HG03342 (cell line): Measurements from ENCODE around the gene HOXA10.

Experiments
- ATAC-seq: cut with Tn5 transposase; IDR thresholded peaks from one replicate; pipeline ENCODE4 v1.9.1; 2021; ENCODE audit warnings: mild to moderate bottlenecking, moderate library complexity; ENCODE audit not compliant: unreplicated experiment

The HOXA10 gene

DNA sequence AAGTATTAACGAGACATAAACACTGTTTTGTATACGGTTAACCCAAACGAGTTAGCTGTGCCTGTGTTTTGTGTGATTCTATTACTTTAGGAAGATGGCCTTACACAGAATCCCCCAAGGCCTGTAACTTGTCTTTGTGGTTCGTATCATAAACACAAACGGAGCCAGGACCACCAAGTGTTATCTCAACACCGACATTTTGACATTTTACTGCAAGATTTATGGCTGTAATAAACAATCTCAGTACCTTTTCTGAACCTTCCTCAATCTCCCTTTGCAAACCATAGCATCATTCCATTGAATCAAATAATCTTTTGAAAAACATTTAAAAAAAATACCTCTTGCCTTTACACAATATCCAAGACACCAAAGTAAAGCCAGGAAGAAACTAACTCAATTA, 41.1 kb downstream of the HOXA10 start:
- no peak for ATAC-seq

DNA sequence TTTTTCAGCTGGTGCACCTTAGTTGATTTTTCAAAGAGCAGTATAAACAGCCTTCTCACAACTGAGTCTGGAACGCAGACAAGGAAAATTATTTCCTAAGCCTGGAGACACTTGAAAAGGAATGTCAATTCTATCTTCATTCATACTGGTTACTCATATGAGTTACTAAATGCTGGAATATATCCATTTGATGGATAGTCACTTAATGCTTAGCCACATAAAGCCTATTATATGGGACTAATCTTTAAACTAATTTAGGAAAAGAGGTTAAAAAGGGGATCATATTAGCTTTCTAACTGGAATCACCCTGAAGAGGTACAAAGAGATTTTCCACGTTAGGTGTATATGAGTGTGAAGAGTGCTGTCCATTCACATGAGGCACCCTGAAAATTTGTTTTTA, 41.9 kb downstream of the HOXA10 start:
- no peak for ATAC-seq

DNA sequence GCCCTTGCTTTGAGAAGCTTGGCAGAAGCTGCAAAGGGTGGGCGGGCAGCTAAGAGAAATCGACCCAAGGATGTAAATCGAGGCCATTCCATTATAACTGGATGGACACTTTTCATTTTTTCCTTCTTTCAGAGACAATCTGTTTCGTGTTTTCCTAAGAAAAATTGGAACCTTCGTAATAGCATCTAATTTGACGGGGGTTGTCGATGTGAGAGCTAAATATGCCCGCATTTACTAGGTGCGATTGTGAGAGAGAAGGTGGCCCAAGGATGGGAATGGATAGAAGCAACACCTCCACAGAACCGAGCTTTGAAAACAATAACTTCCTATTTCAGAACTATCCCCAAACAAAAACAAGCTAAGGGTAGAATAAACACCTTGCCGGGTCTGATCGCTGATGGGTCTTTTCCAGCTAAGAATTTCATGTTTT, 42.7 kb downstream of the HOXA10 start:
- ATAC-seq = no peak

DNA sequence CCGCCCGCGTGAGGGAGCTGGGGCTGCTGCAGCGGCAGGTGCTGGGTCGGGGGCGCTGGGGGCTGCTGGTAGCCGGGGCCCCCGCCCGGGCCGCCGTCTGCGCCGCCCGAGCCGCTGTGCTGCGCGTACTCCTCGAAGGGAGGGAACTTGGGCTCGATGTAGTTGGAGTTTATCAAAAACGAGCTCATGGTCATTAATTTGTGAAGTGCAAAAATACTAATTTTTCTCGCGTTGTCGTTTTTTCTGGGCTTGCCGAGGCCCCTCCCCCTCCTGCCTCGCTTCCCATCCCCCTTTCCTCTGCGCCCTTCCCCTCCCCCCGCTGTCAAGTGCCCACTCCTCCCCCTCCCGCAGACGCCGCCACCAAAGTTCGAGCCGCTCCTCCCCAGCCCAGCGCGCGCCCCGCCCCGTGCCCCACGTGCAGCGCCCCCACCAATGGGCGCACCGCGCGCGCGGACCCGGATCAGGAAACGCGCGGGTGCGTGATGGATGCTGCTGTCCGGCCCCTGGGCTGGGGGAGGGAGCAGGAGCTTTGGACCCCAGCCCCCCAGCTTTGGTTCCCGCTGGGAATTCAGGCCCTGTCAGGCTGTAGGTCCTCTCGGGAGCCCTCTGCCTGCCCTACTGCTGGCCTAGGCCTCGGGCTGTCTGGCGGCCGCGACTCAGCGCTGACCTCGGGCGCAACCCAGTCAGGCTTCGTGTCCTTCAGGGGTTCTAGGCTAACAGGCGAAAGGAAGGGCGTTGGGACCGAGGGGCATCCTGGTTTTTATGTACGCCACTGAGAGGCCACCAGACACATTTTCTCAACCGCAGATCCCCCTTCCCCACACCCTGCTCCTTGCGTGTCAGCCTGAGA, 43.4 kb downstream of the HOXA10 start, which contains the start of gene HOXA4:
Gene HOXA4 (minus strand): TSS at position 218 of the 850 bp plus-strand sequence. CDS start 24 bp downstream, at position 194.
- peak; percentile 84 for ATAC-seq

DNA sequence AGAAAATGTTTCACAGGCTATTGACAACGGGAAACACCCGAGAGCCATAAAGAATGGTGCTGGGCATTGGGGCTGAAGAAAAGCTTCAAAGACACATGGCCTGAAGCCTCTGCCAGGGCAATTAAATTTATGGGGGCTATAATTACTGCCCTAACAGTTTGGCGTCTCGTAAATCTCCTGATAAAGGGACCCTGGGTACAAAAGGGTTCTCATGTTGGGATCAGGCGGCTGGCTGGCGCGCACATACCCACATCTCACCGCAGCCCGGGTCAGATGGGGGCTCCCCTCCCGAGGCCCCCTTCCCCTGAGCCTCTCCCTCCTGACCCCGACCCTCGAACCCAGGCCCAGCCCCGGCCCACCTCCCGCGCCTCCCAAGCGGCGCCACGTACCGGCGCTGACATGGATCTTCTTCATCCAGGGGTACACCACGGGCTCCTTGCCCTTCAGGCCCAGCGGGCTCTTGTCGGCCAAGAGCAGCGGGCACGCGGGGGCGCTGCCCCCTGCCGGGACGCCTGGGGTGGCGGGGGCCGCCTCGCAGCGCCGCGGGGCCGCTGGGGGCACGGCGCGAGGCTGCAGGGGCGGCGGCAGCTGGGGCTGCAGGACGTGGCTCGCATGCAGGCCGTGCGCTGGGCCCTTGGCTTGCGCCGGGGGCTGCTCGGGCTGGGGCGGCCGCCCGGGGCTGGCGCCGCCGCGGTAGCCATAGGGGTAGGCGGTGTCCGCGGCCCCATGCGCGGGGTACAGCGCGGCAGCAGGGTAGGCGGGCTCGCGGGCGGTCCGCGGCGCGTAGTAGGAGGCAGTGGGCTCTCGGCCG, 44.2 kb downstream of the HOXA10 start:
- no peak for ATAC-seq

DNA sequence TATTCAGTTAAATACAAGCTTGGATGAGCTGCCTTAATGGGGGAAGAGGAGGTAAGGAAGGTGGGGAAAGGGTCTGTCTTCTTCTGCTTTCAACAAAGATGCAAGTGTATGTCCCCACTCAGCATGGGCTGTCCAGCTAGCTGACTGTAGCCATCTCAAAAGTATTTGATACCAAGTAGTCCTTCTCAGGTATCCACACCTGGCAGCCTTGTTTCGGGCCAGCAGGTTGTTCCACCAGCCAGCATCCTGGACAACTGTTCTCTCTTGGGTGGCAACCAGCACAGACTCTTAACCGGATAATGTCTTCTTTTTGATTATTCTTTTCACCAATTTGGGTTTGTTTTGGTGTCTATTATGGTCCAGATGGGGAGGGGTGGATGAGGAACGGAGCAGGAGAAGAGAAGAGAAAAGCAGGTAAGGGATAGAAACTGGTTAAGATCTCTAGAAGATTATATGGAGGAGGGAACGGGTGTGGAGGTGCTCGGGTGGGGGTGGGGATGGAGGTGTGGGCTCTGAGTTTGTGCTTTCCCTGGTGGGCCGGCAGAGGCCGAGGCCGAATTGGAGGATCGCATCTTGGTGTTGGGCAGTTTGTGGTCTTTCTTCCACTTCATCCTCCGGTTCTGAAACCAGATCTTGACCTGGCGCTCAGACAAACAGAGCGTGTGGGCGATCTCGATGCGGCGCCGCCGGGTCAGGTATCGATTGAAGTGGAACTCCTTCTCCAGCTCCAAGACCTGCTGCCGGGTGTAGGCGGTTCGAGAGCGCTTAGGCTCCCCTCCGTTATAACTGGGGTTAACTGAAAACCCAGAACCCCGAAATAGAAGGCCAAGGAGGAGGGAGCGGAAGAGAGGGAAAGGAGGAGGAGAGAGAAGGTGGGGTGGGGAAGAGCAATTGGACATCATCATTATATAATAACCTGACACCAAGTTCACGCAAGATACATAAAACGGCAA, 45.1 kb downstream of the HOXA10 start:
- ATAC-seq = no peak

DNA sequence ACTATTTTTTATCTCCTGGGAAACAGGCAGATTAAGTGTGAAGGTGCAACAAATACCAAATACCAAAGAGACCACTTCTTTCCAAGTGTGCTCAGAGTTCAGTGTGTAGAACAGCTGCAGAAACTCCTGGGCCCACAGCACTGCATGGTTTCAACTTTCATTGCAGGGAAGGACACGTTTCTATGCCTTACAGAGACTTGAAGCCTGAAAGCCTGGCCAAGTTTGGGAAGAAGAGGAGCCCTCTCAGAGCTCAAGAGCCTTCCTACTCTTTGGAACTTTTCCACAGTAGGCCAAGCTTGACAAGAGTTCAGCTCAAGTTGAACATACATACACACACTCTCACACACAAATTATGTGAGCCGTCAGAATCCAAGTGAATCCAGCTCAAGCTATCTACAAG, 46.1 kb downstream of the HOXA10 start:
- ATAC-seq = no peak

DNA sequence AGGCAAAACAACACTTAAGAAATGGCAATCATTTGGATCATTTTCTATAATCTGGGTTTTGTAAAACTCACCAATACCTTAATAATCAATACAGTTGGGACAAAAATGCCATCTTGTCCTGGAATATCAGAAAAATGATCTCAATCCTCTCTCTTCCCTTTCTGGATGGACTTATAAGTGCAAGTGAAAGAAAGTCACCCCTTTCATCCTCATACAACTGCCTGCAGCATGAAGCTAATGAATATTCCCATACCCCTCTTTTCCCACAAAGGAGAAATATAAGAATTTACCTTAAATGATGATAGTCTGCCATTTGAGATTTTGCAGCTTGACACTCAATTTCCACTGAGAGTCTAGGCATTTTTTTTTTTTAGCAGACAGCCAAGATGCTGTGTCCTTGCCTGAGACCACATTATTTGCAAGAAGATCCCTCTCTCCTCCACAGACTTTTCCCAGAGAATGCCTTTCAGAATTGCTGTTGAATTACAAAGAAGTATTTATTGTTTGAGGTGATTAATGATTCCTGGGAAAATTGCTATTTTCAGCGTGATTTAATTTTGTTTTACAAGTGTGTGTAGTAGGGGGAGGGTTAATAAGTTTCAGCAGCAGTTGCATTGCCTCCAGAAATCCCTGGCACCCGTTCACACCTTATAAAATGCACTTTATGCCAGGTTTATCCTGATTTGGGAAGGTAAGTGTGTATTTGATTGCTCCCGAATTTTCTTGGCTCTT, 47.4 kb downstream of the HOXA10 start:
- ATAC-seq = no peak

DNA sequence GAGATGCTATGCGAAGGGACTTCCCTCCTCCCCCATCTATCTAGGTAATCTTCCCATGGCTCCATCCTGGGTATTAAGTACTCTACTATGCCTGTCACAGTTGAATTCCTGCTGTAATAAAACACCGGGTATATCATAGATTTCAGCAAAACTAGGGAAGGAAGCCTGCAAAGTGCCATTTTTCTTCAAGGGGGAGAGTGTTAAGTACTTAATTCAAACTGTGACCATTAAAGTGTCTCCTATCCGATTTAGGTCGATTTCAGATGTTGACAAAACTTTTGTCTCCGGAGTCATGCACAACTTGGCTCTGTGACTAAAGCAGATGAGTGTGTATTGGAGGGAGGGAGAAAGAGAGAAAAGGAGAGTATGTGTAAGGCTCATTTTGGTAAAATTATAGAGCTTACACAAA, 48.1 kb downstream of the HOXA10 start:
- no peak for ATAC-seq

DNA sequence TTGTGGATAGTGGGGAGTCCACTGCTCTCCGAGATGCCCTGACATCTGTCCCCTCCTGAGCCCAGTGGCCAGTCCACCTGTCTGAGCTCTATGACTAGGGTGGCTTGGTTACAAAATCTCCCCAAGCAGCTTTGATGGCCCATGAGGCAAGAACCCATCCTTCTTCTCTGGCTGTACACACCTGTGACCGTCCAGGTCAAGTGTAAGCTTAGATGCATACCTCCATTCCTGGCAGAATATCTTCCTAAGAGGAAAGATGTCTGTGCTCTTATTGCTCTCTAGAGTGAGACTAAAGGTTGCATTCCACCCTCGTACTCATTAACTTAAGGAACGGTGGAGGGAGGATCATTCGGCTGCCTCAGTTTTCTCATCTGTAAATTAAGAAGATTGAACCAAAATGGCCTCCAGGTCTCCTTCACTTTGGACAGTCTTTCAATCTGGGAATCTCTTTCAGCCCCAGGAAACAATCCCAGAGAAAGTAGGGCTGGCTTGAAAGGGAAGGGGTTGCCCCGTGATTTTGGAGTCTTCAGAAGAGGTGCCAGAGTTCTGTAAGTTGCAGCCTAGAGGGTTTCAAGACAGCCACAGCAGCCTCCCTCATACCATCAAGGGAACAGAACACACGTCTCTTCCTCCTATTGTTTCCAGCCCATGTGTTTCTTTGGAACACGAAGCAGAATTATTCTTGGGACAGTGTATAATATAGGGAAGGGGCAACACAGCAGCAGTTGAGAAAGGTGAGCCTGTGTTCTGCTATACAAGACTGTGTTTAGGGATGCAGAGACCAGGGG, 49.0 kb downstream of the HOXA10 start:
- no peak for ATAC-seq

DNA sequence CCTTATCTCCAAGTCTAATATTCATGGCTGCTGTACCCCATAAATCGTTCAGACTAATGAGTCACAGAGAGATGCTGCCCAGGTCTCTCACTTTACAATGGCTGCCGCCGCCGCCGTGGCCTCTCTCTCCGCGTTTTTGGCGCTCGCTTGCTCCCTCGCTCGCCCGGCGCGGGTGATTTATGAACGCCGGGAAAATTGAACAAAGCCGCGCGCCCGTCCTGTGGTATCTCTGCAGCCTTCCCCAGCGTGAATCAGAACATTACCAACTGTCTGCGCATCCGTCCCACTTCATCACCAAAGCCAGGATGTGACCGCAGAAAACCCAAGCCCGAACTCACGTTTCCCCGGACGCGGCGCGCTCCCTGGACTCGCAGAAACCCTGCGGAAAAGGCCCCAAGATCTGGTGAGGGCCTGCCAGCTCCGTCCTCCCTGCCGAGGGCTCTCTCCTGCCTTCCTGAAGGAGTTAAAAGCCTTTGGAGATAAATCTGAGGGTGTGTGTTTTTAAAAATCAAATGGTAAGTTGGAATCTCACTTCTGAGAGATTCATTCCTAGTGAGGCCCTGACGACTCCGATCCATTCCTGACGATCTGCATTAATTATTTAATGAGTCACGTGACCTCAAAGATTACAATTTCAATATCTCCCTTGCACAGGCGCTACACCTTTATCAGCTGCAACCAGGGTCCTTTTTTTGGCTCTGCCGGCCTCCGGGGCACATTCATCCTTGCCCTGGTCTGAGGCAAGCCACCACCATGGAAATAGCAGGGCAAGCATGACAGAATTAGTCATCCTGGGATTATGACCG, 49.8 kb downstream of the HOXA10 start:
- ATAC-seq = no peak

DNA sequence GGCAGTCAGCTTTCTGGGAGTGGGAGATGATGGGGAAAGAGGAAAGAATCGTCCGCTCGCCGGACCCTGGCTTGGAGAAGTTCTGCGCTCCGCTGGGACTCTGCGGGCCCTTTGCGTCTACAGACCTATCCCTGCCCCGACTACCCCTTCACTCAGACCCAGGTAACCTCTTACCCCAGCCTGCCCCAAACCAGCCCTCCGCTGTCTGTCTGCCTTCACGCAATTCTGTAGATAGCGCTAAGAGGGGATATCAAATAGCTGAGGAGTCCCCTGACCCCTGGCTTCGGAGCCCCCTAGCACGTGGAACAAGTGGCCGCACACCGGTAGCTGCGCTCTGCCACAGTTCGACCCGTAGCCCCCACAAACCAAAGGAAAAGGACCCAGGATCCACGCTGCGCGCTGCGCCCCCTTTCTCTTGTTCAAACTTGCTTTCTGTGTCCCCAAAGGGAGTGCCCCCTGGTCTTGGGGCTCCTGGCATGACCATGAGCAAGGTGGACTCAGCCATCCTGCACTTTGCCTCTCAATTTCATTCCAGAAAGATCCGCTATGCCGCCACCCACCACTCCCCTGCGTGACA, 50.6 kb downstream of the HOXA10 start:
- no peak for ATAC-seq

DNA sequence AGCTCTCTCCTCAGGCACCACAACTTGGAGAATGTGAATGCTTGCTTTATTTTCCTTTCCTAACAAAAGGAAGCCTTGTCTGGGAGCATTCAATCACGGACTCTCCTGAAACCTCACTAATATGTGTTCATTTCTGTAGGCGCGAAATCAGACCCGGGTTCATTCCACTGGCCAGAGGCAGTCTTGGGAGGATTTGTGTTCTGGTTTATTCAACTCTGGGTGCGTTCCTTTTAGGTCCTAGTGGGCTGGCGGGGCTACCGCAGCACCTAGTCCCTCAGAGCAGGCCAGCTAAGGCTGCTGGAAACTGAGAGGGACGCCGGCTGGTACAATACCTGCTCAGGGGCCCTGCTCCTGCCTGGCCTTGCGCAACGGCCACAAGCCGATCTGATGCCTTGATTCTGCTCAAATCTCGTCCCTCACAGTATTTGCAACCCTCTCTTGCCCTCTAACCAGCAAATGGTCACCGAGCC, 51.1 kb downstream of the HOXA10 start:
- ATAC-seq = no peak

DNA sequence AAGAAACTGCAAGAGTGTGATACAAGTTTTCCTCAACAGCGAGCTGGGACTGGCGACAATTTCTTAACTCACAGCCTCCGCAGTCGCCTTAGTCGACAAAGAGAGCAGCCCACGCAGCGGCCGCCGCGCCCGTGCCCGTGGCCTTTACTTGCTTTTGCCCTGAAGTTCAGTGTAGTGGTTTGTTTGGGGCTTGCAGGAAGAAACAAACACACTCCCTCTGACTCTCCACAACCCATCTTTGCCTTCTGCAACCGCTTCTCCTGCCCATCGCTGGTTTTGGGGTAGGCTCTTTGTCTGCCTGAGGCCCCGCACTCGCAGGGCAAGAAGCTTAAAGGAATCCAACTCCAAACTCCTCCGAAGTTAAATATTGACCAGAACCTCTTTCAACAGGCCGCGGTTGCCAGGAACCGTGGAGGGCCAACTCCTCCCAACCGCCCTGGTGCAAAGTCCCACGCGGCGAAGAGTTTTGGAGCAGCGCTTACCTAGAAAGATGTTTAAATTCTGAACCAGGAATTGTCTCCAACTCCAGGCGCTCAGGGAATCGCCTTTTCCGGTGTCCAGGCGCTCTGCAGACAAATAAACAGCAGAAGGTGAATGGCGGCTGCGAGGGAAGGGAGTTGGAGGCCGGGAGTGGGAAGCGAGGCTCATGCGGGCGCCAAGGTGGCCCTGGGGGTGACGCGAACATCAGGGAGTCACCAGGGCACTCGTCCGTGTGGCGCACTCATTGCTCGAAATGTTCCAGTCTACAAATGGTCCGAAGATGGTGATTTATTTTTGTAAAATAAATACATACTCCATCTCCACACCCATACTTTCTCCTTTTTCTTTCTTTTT, 51.8 kb downstream of the HOXA10 start:
- ATAC-seq = no peak

DNA sequence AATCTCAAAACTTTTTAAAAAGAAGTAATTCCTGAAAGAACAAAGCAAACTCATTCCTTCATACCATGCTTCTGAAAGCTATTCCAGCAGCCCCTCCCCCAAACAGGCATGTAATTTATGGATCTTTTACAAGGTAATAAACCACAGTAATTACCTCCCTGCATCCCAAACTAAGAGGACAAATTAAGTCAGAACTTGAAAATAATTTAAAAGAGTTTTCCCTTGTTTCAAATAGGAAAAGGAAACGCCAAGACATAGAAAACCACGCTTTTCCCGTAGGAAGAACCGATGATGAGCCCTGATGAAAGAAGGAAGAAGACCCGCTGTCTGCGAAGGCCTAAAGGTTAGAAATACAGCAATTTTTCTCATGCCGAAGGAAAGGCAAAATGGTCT, 52.4 kb downstream of the HOXA10 start:
- no peak for ATAC-seq
